HS-5 (cell line): ENCODE results near the gene MARK3.

Experiments used
- DNase-seq: peaks from one replicate; pipeline ENCODE4 v3.0.0-alpha.2; 2012; ENCODE audit warnings: low read depth

The MARK3 gene

DNA sequence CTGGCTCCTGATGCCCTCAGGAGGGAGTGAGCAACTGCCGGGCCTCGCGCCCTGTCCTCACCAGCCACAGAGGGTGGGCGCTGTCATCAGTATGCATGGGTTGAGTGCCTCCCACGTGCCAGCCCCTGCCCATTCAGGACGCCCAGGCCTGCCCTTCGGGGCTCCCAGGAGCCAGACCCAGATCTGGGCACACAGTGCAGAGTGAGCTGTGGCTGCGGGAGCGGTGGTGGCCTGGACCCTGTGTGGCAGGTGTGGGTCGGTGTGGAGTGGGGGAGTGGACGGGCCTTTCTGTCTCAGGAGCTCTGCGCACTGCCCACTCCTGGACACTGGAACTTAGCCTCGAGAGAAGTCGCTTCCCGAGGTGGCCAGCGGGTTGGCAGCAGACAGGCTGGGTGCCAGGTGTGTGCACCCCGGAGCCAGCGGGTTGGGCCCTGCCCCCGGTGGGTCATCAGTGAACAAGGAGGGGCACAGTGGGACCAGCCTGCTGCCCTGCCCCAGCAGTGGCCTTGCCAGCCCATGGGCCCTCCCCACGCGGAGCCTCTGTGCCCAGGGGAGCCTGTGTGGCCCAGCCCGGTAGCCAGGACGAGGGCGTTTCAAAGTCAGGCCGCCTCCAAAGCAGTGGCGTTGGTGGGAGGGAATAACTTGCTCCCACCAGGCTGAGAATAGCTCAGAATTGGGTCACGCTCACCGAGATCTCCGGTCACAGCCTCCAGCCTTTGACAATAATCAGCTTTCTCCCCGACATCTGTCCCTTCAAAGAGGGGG, 153.3 kb downstream of the MARK3 start:
- no peak for DNase-seq

DNA sequence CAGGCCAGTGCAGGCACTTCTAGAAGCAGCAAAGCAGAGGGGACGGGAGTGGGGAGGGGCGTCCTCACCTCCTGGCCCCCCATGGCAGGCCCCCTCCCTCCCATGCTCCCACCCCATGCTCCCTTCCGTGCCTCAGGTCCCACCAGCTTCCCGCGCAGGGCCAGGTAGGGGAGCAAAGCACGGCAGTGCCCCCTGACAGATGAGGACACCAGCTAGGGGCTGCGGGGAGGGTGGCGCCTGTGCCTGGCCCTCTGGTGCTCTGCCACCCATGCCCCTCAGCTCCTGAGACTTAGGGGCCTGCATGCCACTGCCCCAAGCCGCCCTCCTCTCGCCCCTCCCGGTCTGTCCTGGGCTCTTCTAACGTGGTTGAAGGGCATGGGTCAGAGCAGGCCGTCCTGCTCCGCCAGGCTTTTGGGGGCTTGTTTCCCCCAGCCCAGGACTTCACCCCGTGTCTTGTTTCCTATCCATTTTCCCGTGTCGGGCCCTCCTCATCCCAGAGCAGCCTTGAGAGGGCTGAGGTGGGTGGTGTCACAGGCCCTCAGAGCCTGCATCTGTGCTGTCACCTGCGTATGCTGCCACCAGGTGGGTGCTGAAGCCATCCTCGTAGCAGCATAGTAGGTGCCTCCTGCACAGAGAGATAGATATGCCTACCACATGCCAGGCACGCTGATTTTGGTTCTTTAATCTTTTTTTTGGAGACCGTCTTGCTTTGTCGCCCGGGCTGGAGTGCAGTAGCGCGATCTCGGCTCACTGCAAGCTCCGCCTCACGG, 154.0 kb downstream of the MARK3 start:
- no peak for DNase-seq

DNA sequence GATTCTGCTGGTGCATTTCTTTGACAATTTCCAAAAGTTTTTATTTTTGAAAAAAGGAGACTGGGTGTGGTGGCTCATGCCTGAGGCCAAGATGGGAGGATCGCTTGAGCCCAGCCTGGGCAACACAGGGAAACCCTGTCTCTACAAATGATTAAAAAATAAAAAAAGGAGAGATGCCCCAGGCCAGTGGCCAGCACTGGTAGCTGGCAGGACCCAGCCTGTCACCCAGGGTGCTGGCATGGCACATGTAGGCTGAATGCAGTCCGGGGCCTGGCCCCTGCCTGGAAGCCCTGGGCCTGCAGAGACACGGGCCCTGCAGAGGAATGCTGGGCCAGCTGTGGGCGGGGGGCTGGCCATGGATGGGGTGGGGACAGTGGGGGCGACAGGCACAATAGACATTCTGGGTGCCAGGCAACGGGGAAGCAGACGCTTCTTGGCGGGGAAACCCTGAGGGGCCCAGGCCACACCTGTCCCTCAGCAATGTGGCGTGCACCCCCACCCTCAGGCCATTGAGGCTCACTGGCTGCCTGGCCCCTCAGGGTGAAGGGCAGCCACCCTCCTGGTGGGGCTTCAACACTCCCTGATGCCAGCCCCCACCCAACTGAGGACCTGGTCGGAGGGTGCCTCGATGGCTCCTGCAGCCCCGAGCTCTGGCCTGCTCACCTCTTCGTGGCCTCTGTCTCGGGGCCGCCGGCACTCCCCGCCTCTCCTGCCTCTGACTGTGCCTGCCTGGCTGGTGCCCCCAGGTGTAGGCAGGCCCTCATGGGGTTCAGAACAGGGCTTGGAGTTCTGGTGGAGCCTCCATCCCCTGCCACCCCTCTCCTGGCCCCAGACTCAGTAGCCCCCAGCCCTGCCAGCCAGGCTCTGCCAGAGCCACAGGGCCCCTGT, 155.8 kb downstream of the MARK3 start:
- DNase-seq: no peak

DNA sequence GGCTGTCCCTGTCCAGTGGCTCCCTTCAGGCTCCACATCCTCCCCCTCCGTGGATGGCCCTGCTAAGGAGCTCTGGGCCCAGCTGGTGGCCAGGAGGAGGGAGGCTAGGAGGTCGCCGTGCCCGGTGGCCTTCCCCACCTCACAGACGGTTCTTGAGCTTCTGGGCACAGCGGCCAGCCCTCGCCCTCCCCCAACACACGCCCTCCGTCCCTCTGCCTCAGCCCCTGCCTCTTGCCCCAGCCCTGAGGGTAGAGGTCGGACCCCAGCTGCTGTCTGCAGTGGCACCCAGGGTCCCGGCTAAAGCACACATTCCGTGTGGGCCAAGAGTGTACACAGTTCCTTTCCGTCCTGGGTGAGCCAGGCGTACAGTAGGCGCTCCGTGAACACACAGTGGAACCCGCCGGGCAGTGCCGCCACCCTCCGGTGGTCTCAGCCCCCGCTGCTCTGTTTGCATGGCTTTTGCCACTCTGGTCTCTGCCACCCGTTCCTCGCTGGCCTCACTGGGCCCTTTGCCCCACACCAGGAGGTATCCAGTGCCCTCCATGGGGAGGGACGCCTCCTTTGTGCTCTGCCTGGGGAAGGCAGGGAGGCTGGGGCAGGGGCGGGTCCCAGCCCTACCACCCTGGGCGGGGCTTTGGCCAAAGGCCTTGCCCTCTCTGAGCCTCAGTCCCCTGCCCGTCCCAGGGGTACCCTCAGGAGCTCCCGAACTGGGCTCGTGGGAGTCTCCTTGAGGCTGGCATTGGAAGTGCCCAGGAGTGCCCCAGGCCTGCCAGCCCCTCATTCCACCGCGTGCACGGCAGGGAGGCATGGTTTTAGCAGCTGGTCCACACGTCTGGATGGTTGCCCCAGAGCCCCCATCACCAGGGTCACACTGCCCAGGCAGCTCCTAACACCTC, 156.7 kb downstream of the MARK3 start:
- DNase-seq: no peak

DNA sequence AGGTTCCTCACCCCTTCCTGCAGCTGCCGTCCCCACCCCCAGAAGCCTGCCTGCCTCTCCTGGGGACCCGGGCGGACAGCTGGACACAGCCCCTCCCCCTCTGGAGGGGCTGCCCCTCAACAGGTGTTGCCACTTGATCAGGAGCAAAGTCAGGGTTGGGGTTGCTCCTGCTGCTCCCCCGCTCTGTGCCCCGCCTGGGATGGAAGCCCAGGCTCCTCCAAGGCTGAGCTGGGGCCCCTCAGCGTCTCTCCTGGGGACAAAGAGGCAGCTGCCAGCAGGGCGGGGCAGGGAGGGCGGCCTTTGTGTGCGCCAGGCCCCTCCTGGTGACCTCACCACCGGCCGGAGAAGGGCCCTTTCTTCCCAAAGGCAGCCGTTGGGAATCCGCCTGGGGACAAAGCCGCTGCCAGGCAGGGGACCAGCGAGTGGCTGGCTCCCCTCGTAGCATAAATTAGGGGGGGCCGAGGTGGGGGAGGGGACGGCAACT, 157.4 kb downstream of the MARK3 start:
- no peak for DNase-seq

DNA sequence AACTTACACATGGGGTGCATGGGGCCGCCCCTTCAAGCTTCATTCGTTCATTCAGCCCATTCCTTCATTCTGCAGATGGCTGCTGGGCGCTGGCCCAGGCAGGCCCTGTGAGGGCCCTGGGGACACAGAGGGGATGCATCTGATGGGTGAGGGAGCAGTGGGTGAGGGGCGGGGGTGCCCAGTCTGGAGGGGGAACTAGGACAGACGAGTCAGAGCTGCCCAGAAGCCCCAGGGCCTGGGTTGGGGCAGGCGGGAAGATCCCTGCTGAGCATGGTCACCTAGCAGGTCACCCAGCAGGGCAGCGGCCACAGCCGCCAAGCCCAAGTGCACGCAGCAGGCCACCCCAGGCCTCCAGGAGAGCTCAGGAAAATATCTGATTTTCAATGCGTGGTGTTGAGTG, 157.9 kb downstream of the MARK3 start:
- DNase-seq: no peak

DNA sequence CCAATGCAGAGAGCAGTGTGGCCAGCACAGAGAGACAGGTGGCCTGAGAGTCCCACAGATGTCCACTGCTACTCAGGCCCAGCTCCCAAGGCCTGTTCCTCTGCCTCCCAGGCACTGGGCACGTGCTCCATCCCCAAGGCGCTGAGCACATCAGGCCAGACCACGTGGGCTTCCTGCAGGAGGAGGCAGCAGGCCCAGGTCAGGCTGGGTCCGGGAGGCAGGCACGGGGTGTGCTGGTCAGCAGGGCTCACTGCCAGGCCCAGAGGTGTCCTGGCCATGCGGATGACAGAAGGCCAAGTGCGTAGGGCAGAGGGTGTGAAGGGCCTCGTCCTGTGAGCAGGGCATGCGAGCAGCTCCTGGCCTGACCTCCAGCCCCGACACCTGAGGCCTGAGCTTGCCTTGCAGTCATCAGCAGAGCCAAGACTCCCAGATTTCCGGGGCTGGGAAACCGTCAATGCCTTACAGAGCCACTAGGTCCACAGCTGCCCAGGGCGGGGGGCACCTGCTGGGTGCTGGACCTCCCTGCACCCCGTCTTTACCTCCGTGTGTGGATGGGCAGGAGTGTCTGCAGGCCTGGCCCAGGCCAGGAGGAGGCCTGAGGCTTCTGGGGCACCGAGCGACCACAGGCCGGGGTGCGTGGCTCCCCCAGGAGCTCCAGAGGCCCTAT, 158.6 kb downstream of the MARK3 start:
- no peak for DNase-seq

DNA sequence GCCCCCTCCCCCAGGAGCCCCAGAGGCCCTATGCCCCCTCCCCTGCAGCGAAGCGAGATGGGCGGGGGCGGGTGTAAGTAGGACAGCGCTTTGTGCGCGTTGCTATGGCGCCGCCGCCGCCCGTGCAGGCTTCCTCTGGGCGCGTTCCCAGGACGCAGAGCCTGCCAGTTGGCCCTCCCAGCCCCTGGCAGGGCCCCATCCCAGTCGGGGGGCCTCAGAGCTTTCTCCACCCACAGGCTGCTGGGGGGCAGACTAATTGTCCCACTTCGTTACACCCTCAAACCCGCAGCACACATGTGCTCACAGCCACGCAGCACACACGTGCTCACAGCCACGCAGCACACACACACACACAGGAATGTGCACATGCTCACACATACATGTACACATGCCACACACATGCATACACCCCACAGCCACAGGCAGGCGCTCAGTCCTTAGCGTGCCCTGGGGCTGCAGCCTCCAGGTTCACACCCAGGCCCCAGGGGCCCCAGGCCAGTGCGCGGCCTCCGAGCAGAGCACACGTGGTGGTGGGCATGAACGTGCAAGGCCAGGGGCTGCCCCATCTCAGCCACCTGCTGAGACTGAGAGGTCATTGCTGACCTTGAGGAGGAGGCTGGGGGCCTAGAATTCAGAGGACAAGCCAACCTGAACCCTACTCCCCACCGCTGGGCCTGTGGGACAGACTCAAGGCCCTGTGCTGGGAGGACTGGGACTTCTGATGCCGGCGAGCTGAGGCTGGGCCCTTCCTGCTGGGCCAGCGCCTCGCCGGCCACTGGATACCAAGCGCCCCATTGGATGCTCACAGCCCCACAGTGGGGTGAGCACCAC, 159.4 kb downstream of the MARK3 start:
- DNase-seq: no peak

DNA sequence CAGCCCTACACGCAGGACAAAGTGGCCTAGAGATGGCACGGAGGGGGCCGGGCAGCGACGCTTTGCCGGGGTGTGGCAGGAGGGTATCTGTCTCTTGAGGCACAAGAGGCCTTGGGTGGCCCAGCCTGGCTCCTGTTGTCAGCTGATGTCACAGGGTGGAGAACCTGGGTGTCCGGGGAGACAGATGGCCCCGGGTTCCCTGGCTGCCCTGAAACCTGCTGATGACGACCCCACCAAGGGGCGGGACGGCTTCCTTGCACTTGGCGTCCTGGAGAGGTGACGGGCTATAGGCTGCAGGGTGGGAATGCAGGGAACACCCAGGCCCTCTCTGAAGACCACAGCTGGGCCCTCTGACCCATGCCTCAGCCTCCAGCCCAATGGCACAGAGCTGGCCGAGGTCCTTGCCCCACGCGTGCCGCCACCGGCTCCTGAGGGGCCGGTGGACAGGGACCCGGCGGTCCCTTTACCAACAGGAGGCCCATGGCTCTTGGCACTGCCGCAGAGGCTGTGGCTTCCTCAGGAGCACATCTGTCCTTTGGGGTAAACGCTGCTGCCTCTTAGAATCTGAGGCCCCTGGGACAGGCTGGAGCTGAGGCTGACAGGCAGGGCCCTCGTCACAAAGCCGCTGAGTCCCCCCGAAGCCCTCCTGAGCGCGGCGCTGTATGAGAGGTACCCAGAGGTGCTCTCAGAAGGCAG, 160.2 kb downstream of the MARK3 start:
- DNase-seq: no peak

DNA sequence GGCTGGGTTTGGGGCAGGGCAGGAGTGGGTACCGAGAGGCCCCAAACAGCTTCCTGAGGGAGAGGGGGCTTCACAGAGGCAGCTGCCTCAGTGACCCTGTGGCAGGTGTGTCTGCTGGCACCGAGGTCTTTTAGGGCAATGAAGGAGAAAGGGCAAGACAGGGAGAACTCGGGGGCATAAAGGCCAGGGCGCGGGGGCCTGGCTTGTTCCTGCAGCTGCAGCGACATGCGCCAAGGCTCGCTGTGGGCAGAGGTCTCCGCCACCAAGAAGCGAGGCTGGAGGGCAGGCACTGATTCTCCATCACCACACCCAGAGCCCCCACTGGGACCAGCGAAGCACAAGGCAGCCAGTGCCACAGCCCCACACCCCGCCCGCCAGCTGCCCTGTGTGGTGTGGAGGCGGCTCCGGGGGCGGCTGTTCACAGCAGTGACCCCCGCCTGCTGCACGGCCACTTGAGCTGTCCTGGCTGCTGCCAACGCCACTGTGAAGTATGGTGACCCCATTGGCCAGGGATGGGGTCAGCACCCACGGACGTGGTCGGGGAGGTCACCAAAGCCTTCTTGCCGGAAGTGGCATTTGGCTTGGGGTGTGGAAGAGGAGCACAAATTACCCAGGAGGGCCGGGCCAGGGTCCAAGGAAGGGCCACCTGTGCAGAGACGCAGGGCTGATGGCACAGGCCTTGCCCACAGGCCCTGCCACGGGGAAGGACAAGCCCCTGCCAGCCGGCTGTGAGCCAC, 160.9 kb downstream of the MARK3 start:
- no peak for DNase-seq

DNA sequence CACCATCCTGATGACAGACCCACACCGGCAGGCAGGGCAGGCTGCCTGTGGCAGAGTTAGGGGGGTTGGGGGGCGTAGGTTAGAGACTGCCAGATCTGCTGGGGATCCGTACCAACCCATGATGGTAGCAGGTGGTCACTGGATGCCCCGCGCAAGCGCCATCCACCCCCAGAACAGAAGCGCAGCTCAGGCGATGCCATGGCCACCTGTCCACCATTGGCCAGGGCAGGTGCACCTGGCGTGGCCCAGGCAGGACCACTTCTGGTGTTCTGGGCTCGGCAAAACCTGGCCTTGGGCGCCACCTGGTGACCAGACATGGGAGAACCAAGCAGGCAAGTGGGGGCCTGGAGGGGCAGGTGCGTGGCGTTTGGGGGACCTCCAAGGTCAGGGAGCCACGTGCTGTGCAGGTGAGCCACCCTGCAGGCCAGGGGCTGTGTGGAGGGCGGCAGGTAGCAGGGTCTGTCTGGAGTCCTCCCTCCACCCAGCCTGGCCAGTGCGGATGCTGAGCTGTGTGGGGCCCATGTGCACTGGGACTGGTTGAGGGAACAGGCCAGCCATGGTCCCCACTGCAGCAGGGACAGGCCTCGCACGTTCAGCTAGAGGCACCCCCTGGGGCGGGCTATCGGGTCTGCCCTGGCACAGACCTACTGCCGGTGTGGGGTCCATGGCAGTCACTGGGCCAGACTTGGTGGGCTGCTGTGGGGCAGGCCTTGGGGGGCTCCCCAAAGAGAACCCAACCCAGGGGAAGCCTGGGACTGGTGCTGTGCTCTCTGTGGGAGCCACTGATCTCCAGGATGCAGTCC, 161.6 kb downstream of the MARK3 start:
- DNase-seq: no peak

DNA sequence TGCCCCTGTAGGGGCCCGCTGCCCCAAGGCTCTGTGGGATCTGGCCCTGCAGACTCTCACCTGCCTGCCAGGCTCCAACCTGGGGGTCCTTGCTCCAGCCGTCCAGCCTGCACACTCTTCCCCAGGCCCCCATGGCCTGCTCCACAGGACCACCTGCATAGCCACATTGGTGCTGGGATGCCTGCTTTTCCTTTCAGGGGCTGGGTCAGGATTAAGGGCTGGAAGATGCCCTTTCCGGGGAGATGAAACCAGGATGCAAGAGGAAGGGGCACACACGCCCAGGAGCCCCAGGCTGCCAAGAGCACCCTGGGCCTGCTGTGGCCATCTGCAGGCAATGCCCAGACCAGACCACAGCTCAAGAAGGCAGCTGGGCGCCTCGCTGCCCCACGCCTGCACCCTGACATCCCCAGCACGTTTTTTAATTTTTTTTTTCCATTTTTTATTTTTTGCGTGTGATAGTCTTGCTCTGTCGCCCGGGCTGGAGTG, 162.3 kb downstream of the MARK3 start:
- no peak for DNase-seq

DNA sequence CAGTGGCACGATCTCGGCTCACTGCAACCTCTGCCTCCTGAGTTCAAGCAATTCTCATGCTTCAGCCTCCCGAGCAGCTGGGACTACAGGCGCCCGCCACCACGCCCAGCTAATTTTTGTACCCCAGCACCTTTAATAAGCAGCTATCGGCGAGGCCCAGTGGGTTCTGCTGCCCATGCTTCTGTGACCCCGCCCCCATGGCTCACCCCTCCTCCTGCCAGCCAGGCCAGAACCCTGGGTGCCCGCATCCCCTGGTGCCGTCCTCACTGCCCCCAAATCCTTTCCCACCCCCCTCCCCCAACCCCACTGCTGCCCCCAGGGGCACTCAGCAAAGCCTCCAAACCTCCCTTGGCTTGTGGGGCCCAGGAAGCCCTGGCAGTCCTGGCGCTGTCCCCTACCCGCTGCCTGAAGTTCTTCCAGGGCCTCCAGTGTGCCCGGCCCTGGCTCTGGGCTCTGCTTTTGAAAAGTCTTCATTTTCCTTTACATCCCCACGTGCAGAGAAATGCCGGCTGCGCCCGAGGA, 162.8 kb downstream of the MARK3 start:
- DNase-seq: no peak

DNA sequence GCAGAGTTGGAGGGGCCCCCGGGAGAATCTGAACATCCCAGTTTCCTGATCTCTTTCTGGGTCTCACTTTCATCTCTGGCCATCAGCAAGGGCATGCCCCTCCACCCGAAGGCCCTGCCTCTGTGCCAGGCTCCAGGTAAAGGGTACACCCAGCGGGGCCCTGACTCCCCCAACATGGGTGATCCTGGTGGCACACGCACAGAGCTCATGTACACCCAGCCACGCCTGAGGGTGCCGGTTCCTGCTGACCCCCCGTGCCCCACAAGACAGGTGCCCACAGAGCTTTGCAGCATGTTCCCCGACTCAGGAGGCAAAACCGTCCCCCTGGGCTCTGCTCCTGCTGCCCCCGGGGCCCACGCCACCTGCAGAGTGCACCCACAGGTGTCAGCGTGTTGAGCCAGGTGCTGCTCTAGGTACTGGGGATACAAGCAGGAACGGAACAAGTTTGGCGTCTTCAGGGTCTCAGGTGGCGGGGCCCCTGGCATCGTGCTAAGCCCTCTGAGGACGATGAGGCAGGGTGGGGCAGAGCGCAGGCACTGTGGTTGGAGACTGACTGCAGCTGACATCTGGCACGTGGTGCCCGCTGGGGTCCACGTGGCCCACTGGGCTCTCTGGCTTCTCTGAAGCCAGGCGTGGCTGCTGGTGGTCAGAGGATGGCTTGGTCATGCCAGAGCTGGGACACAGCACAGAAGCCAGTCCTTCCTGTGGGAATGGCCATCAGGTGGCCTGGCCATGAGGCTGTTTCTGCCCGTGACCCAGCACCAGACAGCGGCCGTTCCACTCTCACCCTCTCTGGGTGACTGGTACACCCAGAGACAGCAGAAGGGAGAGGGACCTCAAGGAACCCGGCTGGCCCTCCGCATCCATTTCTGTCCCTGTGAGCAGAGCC, 163.5 kb downstream of the MARK3 start:
- DNase-seq: no peak

DNA sequence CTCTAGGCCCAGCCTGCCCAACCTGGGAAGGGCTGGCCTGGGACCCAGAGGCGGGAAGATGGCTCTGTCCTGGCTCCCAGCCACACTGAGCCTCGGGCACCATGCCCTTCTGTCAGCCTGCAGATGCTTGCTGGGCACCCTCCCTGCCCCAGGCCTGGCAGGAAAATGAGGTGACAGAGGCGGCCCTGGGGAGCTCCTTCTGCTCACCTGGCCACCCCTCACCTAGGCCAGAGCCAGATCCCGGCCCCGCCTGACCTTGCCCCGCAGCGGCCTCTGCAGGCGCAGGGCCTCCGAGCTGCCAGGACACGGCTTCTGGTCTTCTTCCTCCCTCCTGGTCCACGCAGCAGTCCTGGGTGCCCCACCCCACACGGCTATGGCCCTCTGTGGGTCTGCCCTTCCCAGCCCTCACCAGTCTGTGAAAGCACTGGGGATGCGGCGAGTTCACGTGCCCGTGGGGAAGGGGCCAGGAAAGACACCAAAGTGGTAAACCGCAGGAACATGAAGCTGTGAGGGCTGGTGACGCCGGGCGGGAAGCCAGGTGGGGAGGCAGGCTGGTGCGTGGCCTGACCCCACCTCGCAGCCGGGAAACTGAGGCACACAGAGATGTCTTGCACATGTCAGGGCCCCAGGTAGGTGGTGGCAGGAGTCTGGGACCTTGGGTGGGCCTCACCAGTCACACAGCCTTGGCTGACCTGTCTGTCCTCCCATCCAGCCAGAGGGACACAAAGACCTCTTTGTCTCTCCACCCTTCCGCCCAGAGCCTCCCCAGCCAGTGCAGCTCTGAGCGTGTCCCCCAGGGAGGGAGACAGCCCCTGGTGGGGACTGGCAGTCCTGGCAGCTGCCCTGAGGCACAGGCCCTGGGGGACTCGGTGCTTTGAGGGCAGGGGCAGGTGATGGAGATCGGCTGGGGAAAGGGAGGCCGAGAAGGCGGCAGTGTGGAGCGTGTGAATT, 164.4 kb downstream of the MARK3 start:
- no peak for DNase-seq
